Memory B cell (primary cell): ENCODE results near the gene SARM1.

Experiments
- ATAC-seq: fragments of 150-1000 bp; cut with Tn5 transposase; 2 replicates; pipeline ENCODE4 v1.10.0; 2021; ENCODE audit warnings: low read depth, mild to moderate bottlenecking, moderate library complexity
- DNase-seq, 2 donors: peaks; one replicate each; pipeline ENCODE4 v3.0.0; 2022; ENCODE audit warnings: low spot score in 2 of 2
- H3K27ac Mint-ChIP-seq: one replicate; pipeline ENCODE4 v1.8.0; 2022; ENCODE audit warnings: mild to moderate bottlenecking, moderate library complexity, mixed read lengths
- H3K27me3 Mint-ChIP-seq: one replicate; pipeline ENCODE4 v1.8.0; 2022; ENCODE audit warnings: mixed read lengths
- H3K36me3 Mint-ChIP-seq: one replicate; pipeline ENCODE4 v1.8.0; 2022; ENCODE audit warnings: mild to moderate bottlenecking, mixed read lengths
- H3K4me1 Mint-ChIP-seq: one replicate; pipeline ENCODE4 v1.8.0; 2022; ENCODE audit warnings: mixed read lengths
- H3K4me3 Mint-ChIP-seq: one replicate; pipeline ENCODE4 v1.8.0; 2022; ENCODE audit warnings: mild to moderate bottlenecking, moderate library complexity, mixed read lengths
- H3K9me3 Mint-ChIP-seq: one replicate; pipeline ENCODE4 v1.8.0; 2022; ENCODE audit warnings: mixed read lengths

Gene SARM1

GRCh38 chr17:28368915-28369683 is 2.4 kb upstream of the SARM1 start:
- Mint-ChIP-seq H3K9me3 (no peaks in the 10 kb centered on the region), H3K4me1 (peaks cover 21% of the 10 kb centered on the region), H3K27me3 (no peaks in the 10 kb centered on the region), H3K27ac (peak overlapping the region; percentile 31), H3K36me3 (peaks cover 3% of the 10 kb centered on the region), H3K4me3 (no peak overlapping the region)
- DNase-seq = no peak
- ATAC-seq = no peak

- Mint-ChIP-seq H3K4me1 (peaks cover 21% of the 10 kb centered on the region), H3K9me3 (no peaks in the 10 kb centered on the region), H3K36me3 (peaks cover 3% of the 10 kb centered on the region), H3K27me3 (no peaks in the 10 kb centered on the region), H3K4me3 (no peak overlapping the region), H3K27ac (no peak overlapping the region)
- no peak for ATAC-seq
- DNase-seq = no peak
These were observed 1.8 kb upstream of the SARM1 start for GRCh38 chr17:28369684-28370034.

DNA sequence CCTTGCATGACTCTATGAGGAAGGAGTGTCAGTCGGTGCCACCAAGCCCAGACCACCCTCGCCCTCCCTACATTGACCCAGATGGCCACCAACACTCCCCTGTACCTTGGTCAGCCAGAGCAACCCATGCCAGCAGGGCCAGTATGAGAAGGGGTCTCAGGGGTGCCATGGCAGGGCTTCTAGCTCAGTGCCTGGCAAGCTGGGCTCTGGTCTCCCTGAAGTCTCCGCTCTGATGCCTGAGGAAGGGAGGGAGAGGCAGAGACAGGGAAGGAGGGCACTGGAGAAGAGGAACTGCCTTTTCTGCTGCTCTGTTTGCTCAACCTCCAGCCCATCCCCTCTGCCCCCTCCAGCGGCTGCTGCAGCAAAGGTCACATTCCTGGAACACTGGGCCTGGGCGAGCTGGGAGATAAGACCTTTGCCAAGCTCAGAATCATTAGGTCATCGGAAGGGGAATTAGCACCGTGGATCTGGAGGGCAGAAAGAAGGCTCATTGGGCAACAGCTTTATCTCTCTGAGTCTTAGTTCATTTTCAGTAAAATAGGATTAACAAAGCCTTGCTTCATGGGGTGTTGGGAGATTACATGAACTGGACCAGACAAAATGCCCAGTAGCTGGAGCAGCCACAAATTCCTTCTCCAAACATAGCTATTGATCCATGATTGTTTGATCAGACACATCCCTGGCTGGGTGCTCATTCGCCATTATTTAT is 1.3 kb upstream of the SARM1 start, which contains the start of gene VTN:
VTN (minus strand) TSS at position 273 of the 709 bp plus-strand sequence; CDS start at position 169, 104 bp downstream.
- ATAC-seq = no peak
- Mint-ChIP-seq H3K4me1 (peaks cover 21% of the 10 kb centered on the region), H3K9me3 (no peaks in the 10 kb centered on the region), H3K27me3 (no peaks in the 10 kb centered on the region), H3K4me3 (peak within 1 kb of the TSS; percentile 97), H3K36me3 (peaks cover 3% of the 10 kb centered on the region), H3K27ac (peak within 1 kb of the TSS; percentile 83)
- no peak for DNase-seq

- DNase-seq (no peak), ATAC-seq (no peak)
- Mint-ChIP-seq H3K36me3 (peaks cover 3% of the 10 kb centered on the region), H3K9me3 (no peaks in the 10 kb centered on the region), H3K4me1 (peaks cover 21% of the 10 kb centered on the region), H3K27me3 (no peaks in the 10 kb centered on the region), H3K4me3 (peak overlapping the region; percentile 97), H3K27ac (peak overlapping the region; percentile 83)
These were observed 770 bp upstream of the SARM1 start for GRCh38 chr17:28370744-28371103.

DNA sequence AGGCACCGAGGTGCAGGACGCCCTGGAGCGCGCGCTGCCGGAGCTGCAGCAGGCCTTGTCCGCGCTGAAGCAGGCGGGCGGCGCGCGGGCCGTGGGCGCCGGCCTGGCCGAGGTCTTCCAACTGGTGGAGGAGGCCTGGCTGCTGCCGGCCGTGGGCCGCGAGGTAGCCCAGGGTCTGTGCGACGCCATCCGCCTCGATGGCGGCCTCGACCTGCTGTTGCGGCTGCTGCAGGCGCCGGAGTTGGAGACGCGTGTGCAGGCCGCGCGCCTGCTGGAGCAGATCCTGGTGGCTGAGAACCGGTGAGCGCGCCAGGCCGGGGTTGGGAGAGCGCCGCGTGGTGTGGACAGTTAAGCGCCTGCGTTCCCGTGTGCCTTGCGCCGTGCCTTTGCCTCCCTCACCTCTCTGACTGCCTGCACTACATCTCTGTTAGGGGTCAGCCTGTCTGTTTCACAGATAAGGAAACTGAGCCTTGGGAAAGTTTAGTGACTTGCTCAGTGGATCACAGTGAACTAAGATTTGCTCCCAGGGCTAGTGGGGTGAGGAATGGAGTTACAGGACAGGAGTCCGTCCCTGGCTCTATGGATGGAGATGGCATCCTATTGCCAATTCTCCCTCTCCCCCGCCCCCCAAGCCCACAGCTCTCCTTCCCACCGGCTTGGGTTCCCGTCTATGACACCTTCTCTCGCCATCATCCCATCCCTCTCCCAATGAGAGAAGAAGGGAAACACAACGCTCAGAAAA is 880 bp downstream of the SARM1 start:
- H3K4me1 Mint-ChIP-seq = peaks cover 21% of the 10 kb centered on the region
- peak overlapping the region; percentile 83 for H3K27ac Mint-ChIP-seq

GRCh38 chr17:28372945-28373274 is 1.4 kb downstream of the SARM1 start:
- no peak for ATAC-seq
- Mint-ChIP-seq H3K27ac (no peak overlapping the region), H3K27me3 (no peaks in the 10 kb centered on the region), H3K4me3 (peak overlapping the region; percentile 72), H3K4me1 (peaks cover 21% of the 10 kb centered on the region), H3K9me3 (no peaks in the 10 kb centered on the region), H3K36me3 (no peaks in the 10 kb centered on the region)
- DNase-seq = no peak

More for the DNA sequence above, 880 bp downstream of the SARM1 start:
- DNase-seq (no peak), ATAC-seq (peak; percentile 3)
- H3K9me3 Mint-ChIP-seq = no peaks in the 10 kb centered on the region
- H3K27me3 Mint-ChIP-seq = no peaks in the 10 kb centered on the region
- H3K4me3 Mint-ChIP-seq = peak overlapping the region; percentile 72
- H3K36me3 Mint-ChIP-seq = no peaks in the 10 kb centered on the region

DNA sequence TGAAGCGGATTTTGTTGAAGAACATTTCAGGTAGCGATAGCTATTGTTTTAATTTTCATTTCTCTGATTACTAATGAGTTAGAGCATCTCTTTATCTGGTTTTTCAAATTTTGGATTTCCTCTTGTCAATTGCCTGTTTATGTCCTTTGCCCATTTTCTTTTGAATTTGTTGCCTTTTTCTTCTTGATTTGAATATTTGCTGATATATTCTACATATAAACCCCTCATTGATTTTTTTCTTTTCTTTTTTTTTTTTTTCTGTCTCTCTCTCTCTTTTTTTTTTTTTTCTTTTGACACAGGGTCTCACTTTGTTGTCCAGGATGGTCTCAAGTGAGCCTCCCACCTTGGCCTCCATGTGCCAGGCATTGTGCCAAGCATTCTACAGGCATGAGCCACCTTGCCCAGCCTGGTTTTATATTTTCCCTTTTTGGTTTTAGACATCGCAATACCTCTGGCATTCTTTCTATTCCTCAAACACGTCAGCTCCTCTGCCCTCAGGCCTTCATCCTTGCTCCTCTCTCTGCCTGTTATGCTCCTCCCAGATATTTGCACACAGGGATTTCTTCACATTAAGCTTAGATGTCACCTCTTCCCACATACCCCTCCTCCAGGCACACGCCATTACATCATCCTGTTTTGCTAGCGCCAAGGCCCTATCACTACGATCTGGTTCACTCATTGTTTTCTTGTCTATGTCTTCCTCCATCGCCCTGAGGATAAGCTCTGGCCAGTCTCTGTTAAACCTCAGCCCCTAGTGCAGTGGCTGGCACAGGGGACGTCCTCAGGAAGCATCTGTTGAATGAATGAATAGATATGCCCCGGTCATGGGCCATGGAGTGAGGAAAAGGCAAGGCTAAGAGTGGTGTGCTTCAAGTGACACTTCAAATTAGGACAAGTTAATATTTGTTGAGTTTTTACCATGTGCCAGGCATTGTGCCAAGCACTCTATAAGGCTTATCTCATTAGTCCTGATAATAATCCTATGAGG is 8.6 kb downstream of the SARM1 start:
- peaks cover 10% of the 10 kb centered on the region for H3K36me3 Mint-ChIP-seq
- H3K4me1 Mint-ChIP-seq = peaks cover 12% of the 10 kb centered on the region
- ATAC-seq = no peak
- DNase-seq = no peak
- no peaks in the 10 kb centered on the region for H3K9me3 Mint-ChIP-seq
- H3K27me3 Mint-ChIP-seq = peaks cover 6% of the 10 kb centered on the region
- no peak overlapping the region for H3K27ac Mint-ChIP-seq
- H3K4me3 Mint-ChIP-seq = no peak overlapping the region

DNA sequence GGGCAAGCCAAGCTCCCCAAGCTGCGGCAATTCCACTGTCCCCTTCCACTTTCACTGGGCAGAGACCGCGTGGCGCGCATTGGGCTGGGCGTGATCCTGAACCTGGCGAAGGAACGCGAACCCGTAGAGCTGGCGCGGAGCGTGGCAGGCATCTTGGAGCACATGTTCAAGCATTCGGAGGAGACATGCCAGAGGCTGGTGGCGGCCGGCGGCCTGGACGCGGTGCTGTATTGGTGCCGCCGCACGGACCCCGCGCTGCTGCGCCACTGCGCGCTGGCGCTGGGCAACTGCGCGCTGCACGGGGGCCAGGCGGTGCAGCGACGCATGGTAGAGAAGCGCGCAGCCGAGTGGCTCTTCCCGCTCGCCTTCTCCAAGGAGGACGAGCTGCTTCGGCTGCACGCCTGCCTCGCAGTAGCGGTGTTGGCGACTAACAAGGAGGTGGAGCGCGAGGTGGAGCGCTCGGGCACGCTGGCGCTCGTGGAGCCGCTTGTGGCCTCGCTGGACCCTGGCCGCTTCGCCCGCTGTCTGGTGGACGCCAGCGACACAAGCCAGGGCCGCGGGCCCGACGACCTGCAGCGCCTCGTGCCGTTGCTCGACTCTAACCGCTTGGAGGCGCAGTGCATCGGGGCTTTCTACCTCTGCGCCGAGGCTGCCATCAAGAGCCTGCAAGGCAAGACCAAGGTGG is 9.8 kb downstream of the SARM1 start:
- no peak overlapping the region for H3K27ac Mint-ChIP-seq
- H3K4me3 Mint-ChIP-seq = peak overlapping the region; percentile 30
- ATAC-seq (no peak), DNase-seq (no peak)
- H3K9me3 Mint-ChIP-seq = no peaks in the 10 kb centered on the region
- H3K27me3 Mint-ChIP-seq = peaks cover 10% of the 10 kb centered on the region
- peaks cover 10% of the 10 kb centered on the region for H3K36me3 Mint-ChIP-seq
- peaks cover 17% of the 10 kb centered on the region for H3K4me1 Mint-ChIP-seq

DNA sequence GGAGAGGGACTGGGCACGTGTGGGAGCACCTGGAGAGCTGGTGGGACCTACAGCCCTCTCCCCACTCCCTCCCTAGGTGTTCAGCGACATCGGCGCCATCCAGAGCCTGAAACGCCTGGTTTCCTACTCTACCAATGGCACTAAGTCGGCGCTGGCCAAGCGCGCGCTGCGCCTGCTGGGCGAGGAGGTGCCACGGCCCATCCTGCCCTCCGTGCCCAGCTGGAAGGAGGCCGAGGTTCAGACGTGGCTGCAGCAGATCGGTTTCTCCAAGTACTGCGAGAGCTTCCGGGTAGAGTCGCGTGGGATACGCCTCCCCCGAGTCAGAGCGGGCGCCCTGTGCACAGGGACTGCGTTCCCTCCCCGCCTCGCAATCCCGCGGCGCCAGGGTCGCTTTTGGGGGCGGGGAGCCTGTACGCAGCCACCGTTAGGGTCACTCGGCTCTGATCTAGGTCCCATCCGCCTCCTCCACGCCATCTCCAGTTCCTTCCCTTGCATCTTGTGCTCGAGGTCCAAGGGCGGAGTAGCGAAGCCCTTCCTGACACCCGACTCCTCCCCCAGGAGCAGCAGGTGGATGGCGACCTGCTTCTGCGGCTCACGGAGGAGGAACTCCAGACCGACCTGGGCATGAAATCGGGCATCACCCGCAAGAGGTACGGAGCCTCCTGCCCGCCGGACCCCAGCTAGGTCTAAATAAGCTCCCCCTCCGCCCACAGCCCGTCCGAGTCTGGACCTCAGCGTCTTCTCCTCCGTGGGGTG is 13.0 kb downstream of the SARM1 start:
- ATAC-seq = peak; percentile 85

GRCh38 chr17:28385037-28385400 is 13.5 kb downstream of the SARM1 start:
- H3K36me3 Mint-ChIP-seq = peaks cover 16% of the 10 kb centered on the region
- H3K27me3 Mint-ChIP-seq = peaks cover 10% of the 10 kb centered on the region
- DNase-seq (no peak), ATAC-seq (no peak)
- H3K4me1 Mint-ChIP-seq = peaks cover 15% of the 10 kb centered on the region
- no peaks in the 10 kb centered on the region for H3K9me3 Mint-ChIP-seq
- H3K27ac Mint-ChIP-seq = peak overlapping the region; percentile 35
- peak overlapping the region; percentile 92 for H3K4me3 Mint-ChIP-seq

More for the DNA sequence above, 13.0 kb downstream of the SARM1 start:
- Mint-ChIP-seq H3K4me3 (peak overlapping the region; percentile 92), H3K36me3 (peaks cover 12% of the 10 kb centered on the region), H3K9me3 (no peaks in the 10 kb centered on the region), H3K27me3 (peaks cover 10% of the 10 kb centered on the region), H3K4me1 (peaks cover 15% of the 10 kb centered on the region), H3K27ac (peak overlapping the region; percentile 35)
- no peak for DNase-seq

DNA sequence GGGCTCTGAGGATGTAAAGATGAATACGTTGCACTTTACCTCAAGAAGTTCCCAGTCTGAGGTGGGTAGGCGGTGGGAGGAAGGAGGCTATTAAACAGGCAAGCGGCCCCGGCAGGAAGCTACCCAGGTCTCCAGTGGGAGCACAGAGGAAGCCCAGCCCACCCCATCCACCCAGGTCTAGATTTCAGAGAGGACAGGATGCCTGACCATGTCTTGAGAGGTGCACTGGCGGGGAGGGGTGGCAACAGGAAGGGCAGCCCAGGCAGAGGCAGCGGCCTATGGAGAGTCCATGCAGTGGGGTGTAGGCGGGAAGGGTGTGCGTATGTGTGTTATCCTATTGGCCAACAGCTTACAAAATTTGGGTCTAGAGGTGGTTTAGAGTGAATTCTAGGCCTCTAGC is 13.9 kb downstream of the SARM1 start:
- H3K4me3 Mint-ChIP-seq = peak overlapping the region; percentile 92
- peaks cover 15% of the 10 kb centered on the region for H3K4me1 Mint-ChIP-seq
- H3K27ac Mint-ChIP-seq = no peak overlapping the region
- peaks cover 17% of the 10 kb centered on the region for H3K36me3 Mint-ChIP-seq
- ATAC-seq (no peak), DNase-seq (no peak)
- no peaks in the 10 kb centered on the region for H3K9me3 Mint-ChIP-seq
- peaks cover 10% of the 10 kb centered on the region for H3K27me3 Mint-ChIP-seq

DNA sequence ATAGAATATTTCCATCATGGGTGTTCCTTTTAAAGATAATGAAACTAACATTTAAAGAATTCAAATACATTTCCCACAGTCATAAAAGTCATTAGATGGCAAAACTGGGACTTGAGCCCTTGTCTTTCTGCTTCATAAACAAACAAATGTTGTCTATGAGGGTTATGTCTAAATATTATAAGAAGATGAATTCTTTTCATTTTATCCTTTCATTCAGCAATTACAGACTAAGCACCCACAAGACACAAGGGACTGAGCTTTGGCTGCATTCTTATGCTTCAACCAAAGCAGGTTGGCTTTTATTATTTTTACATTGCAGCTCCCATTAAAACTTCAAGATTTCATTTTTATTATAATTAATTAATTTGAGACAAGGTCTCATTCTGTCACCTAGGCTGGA is 14.9 kb downstream of the SARM1 start:
- no peaks in the 10 kb centered on the region for H3K9me3 Mint-ChIP-seq
- DNase-seq (no peak), ATAC-seq (no peak)
- H3K36me3 Mint-ChIP-seq = peaks cover 23% of the 10 kb centered on the region
- no peak overlapping the region for H3K27ac Mint-ChIP-seq
- H3K4me1 Mint-ChIP-seq = peaks cover 15% of the 10 kb centered on the region
- peaks cover 10% of the 10 kb centered on the region for H3K27me3 Mint-ChIP-seq
- no peak overlapping the region for H3K4me3 Mint-ChIP-seq
